GM23338 (cell line): ENCODE data around the gene ZNF524. TPM values are rescaled to one million over a fixed set of nuclear protein-coding genes. Genes with fewer than 3 reads are reported as not detected.

ENCODE experiments used
- polyA plus RNA-seq: library from polyadenylated mRNA; unstranded; fragments of >200 nt; fragmentation: Nextera tagmentation; extraction: Ambion mirVana; gene quantifications from 2 replicates; pipeline ENCODE4 v1.2.1, GENCODE V29; 2016
- total RNA-seq: library from RNA; depleted of rRNA; stranded (reverse); fragments of >200 nt; shearing (Covaris generic); gene quantifications from 2 replicates; pipeline ENCODE4 v1.2.3, GENCODE V29; 2014; rRNA removed

ZNF524 gene
- total and polyA plus RNA-seq, 2 experiments from 2014 or later: 6.0 to 8.3 TPM

Other genes with a start within 250 kb of the ZNF524 start
- gene COX6B2, start 245.6 kb upstream of the ZNF524 start, total RNA-seq: 2.7 and 2.9 TPM in 2 replicates
- gene COX6B2, start 245.6 kb upstream of the ZNF524 start, polyA plus RNA-seq: 5.3 and 5.7 TPM in 2 replicates
- gene GARIN5B, start 237.0 kb upstream of the ZNF524 start, total RNA-seq: not detected in 2 replicates
- not detected in 2 replicates for gene GARIN5B, start 237.0 kb upstream of the ZNF524 start, polyA plus RNA-seq
- gene IL11, start 229.8 kb upstream of the ZNF524 start, total RNA-seq: 1.1 and 2.2 TPM in 2 replicates
- 0.58 and 1.7 TPM in 2 replicates for gene IL11, start 229.8 kb upstream of the ZNF524 start, polyA plus RNA-seq
- gene TMEM190, start 223.5 kb upstream of the ZNF524 start, total RNA-seq: not detected in 2 replicates
- 4.2 and 4.8 TPM in 2 replicates for gene TMEM190, start 223.5 kb upstream of the ZNF524 start, polyA plus RNA-seq
- 4.1 and 7.5 TPM in 2 replicates for gene TMEM238, start 216.0 kb upstream of the ZNF524 start, total RNA-seq
- 0.55 and 0.59 TPM in 2 replicates for gene TMEM238, start 216.0 kb upstream of the ZNF524 start, polyA plus RNA-seq
- 463 and 737 TPM in 2 replicates for gene RPL28, start 214.4 kb upstream of the ZNF524 start, total RNA-seq
- gene RPL28, start 214.4 kb upstream of the ZNF524 start, polyA plus RNA-seq: 1,528 and 1,802 TPM in 2 replicates
- gene UBE2S, start 192.5 kb upstream of the ZNF524 start, total RNA-seq: 363 and 469 TPM in 2 replicates
- gene UBE2S, start 192.5 kb upstream of the ZNF524 start, polyA plus RNA-seq: 523 and 533 TPM in 2 replicates
- gene SHISA7, start 157.0 kb upstream of the ZNF524 start, total RNA-seq: 1.4 and 1.6 TPM in 2 replicates
- gene SHISA7, start 157.0 kb upstream of the ZNF524 start, polyA plus RNA-seq: 0.32 and 0.37 TPM in 2 replicates
- 82.1 and 85.2 TPM in 2 replicates for gene ISOC2, start 138.6 kb upstream of the ZNF524 start, total RNA-seq
- 62.6 and 76.5 TPM in 2 replicates for gene ISOC2, start 138.6 kb upstream of the ZNF524 start, polyA plus RNA-seq
- 0.85 and 1.7 TPM in 2 replicates for gene C19orf85, start 135.5 kb upstream of the ZNF524 start, total RNA-seq
- 2.1 and 3.4 TPM in 2 replicates for gene C19orf85, start 135.5 kb upstream of the ZNF524 start, polyA plus RNA-seq
- gene ZNF628, start 123.7 kb upstream of the ZNF524 start, total RNA-seq: 10.7 and 12.7 TPM in 2 replicates
- 3.9 and 4.9 TPM in 2 replicates for gene ZNF628, start 123.7 kb upstream of the ZNF524 start, polyA plus RNA-seq
- gene NAT14, start 115.1 kb upstream of the ZNF524 start, total RNA-seq: 25.4 and 27.8 TPM in 2 replicates
- gene NAT14, start 115.1 kb upstream of the ZNF524 start, polyA plus RNA-seq: 39.6 and 45.5 TPM in 2 replicates
- gene SSC5D, start 111.9 kb upstream of the ZNF524 start, total RNA-seq: 0.69 and 1.2 TPM in 2 replicates
- 0.14 and 0.23 TPM in 2 replicates for gene SSC5D, start 111.9 kb upstream of the ZNF524 start, polyA plus RNA-seq
- gene SBK2, start 63.2 kb upstream of the ZNF524 start, total RNA-seq: 2.0 and 3.5 TPM in 2 replicates
- gene SBK2, start 63.2 kb upstream of the ZNF524 start, polyA plus RNA-seq: 0.82 and 1.1 TPM in 2 replicates
- 0.23 and 0.94 TPM in 2 replicates for gene SBK3, start 54.7 kb upstream of the ZNF524 start, total RNA-seq
- gene SBK3, start 54.7 kb upstream of the ZNF524 start, polyA plus RNA-seq: 0.27 and 0.80 TPM in 2 replicates
- gene ZNF579, start 19.4 kb upstream of the ZNF524 start, total RNA-seq: 8.4 and 12.2 TPM in 2 replicates
- gene ZNF579, start 19.4 kb upstream of the ZNF524 start, polyA plus RNA-seq: 7.3 and 8.6 TPM in 2 replicates
- 10.1 and 12.6 TPM in 2 replicates for gene FIZ1, start 771 bp upstream of the ZNF524 start, total RNA-seq
- 5.3 and 5.4 TPM in 2 replicates for gene FIZ1, start 771 bp upstream of the ZNF524 start, polyA plus RNA-seq
- gene ZNF865, start 5.4 kb downstream of the ZNF524 start, total RNA-seq: 10.3 and 12.1 TPM in 2 replicates
- gene ZNF865, start 5.4 kb downstream of the ZNF524 start, polyA plus RNA-seq: 2.2 and 2.4 TPM in 2 replicates
- 5.6 and 6.7 TPM in 2 replicates for gene ZNF784, start 24.3 kb downstream of the ZNF524 start, total RNA-seq
- gene ZNF784, start 24.3 kb downstream of the ZNF524 start, polyA plus RNA-seq: 1.5 and 1.6 TPM in 2 replicates
- gene ZNF580, start 40.7 kb downstream of the ZNF524 start, total RNA-seq: 10.9 and 18.7 TPM in 2 replicates
- 23.6 and 23.9 TPM in 2 replicates for gene ZNF580, start 40.7 kb downstream of the ZNF524 start, polyA plus RNA-seq
- 67.2 and 87.6 TPM in 2 replicates for gene ZNF581, start 43.4 kb downstream of the ZNF524 start, total RNA-seq
- 48.5 and 50.7 TPM in 2 replicates for gene ZNF581, start 43.4 kb downstream of the ZNF524 start, polyA plus RNA-seq
- gene CCDC106, start 47.9 kb downstream of the ZNF524 start, total RNA-seq: 8.2 and 12.0 TPM in 2 replicates
- gene CCDC106, start 47.9 kb downstream of the ZNF524 start, polyA plus RNA-seq: 17.6 and 19.9 TPM in 2 replicates
- 233 and 234 TPM in 2 replicates for gene U2AF2, start 54.7 kb downstream of the ZNF524 start, total RNA-seq
- 73.1 and 75.2 TPM in 2 replicates for gene U2AF2, start 54.7 kb downstream of the ZNF524 start, polyA plus RNA-seq
- 208 and 223 TPM in 2 replicates for gene EPN1, start 74.9 kb downstream of the ZNF524 start, total RNA-seq
- gene EPN1, start 74.9 kb downstream of the ZNF524 start, polyA plus RNA-seq: 47.1 and 48.9 TPM in 2 replicates
- not detected in 2 replicates for gene NLRP9, start 138.1 kb downstream of the ZNF524 start, total RNA-seq
- gene NLRP9, start 138.1 kb downstream of the ZNF524 start, polyA plus RNA-seq: not detected in 2 replicates
- not detected in 2 replicates for gene RFPL4A, start 158.8 kb downstream of the ZNF524 start, total RNA-seq
- not detected in 2 replicates for gene RFPL4A, start 158.8 kb downstream of the ZNF524 start, polyA plus RNA-seq
- gene RFPL4AL1, start 168.8 kb downstream of the ZNF524 start, total RNA-seq: not detected in 2 replicates
- gene RFPL4AL1, start 168.8 kb downstream of the ZNF524 start, polyA plus RNA-seq: not detected in 2 replicates
- gene NLRP11, start 231.7 kb downstream of the ZNF524 start, total RNA-seq: not detected in 2 replicates
- gene NLRP11, start 231.7 kb downstream of the ZNF524 start, polyA plus RNA-seq: not detected in 2 replicates
- gene NLRP4, start 236.3 kb downstream of the ZNF524 start, total RNA-seq: 0.19 TPM in 1 of 2 replicates, not detected in the other
- gene NLRP4, start 236.3 kb downstream of the ZNF524 start, polyA plus RNA-seq: not detected in 2 replicates